Duodenal mucosa (tissue), 2 donors: ENCODE measurements around the gene CC2D1A.
"Not testable (repeated sequence)": the region's sequence is repeated elsewhere in the genome, so short reads cannot be mapped to it uniquely, and the experiment has no call there.

ENCODE experiments used
- H3K27ac ChIP-seq: one replicate; pipeline ENCODE4 v1.7.0; 2013; ENCODE audit warnings: low read depth, low read length
- H3K27me3 ChIP-seq, 2 donors: one replicate each; pipeline ENCODE4 v1.7.0; 2013; ENCODE audit warnings: low read length in 2 of 2, control low read depth in 1 of 2; ENCODE audit not compliant: insufficient read depth in 2 of 2, control insufficient read depth in 1 of 2
- H3K36me3 ChIP-seq, 2 donors: one replicate each; pipeline ENCODE4 v1.7.0; 2013; ENCODE audit warnings: low read length in 2 of 2, control low read depth in 1 of 2; ENCODE audit not compliant: insufficient read depth in 2 of 2, control insufficient read depth in 1 of 2
- H3K4me1 ChIP-seq, 2 donors: one replicate each; pipeline ENCODE4 v1.7.0; 2013; ENCODE audit warnings: low read length in 2 of 2, control low read depth in 1 of 2; ENCODE audit not compliant: insufficient read depth in 2 of 2, control insufficient read depth in 1 of 2
- H3K4me3 ChIP-seq, 2 donors: one replicate each; pipeline ENCODE4 v1.7.0; 2013; ENCODE audit warnings: low read length in 2 of 2, low read depth in 1 of 2
- H3K9ac ChIP-seq, 2 donors: one replicate each; pipeline ENCODE4 v1.7.0; 2013; ENCODE audit warnings: low read length in 2 of 2, low read depth in 1 of 2
- H3K9me3 ChIP-seq, 2 donors: one replicate each; pipeline ENCODE4 v1.7.0; 2013; ENCODE audit warnings: low read length in 2 of 2, control low read depth in 1 of 2; ENCODE audit not compliant: control insufficient read depth in 1 of 2

The CC2D1A gene

DNA sequence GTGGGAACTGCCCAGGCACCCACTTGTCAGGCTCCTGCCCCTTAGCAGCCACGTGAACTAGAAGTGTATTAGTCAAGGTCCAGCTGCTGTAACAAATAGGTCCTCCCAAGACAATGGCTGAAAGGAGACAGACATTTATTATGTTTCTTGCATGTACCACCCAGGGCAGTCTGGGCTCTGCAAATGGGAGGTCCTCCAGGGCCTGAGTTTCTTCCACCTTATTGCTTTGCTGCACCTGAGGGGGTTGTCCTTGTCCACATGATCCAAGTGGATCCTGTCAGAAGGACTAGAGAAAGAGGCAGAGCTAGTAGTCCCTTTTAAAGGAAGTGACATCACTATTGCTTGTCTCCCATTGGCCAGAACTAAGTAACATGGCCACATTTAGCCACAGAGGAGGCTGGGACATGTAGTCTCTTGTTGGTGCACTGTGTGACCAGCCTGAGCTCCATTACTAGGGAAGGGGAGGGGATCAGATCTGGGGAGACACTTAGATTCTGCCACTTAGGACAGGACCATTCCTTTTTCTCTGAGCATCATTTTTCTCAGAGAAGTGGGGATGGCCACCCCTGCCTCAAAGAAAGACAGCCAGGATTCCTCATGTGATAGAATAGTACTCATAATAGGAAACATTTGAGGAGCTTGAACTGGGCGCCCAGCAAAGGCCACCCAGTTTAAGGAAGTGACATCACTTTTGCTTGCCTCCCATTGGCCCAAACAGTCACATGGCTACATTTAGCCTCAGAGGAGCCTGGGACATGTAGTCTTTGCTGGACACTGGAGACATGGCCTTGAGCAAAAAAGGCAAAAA, 15.1 kb downstream of the CC2D1A start:
- Histone ChIP-seq H3K27me3 (no peaks in the 10 kb centered on the region), H3K4me1 (no peaks in the 10 kb centered on the region), H3K9me3 (peaks cover 0 to 5% of the 10 kb centered on the region in 2 donors), H3K9ac (no peak overlapping the region), H3K27ac (no peak overlapping the region), H3K4me3 (no peak overlapping the region), H3K36me3 (peaks cover 27 to 78% of the 10 kb centered on the region in 2 donors)

GRCh38 chr19:13922118-13922517, 16.1 kb downstream of the CC2D1A start:
- H3K36me3 ChIP-seq, result peaks cover 27 to 79% of the 10 kb centered on the region in 2 donors
- H3K4me3 ChIP-seq, H3K27ac ChIP-seq, H3K9me3 ChIP-seq, H3K4me1 ChIP-seq, H3K27me3 ChIP-seq, H3K9ac ChIP-seq: not testable (repeated sequence)

DNA sequence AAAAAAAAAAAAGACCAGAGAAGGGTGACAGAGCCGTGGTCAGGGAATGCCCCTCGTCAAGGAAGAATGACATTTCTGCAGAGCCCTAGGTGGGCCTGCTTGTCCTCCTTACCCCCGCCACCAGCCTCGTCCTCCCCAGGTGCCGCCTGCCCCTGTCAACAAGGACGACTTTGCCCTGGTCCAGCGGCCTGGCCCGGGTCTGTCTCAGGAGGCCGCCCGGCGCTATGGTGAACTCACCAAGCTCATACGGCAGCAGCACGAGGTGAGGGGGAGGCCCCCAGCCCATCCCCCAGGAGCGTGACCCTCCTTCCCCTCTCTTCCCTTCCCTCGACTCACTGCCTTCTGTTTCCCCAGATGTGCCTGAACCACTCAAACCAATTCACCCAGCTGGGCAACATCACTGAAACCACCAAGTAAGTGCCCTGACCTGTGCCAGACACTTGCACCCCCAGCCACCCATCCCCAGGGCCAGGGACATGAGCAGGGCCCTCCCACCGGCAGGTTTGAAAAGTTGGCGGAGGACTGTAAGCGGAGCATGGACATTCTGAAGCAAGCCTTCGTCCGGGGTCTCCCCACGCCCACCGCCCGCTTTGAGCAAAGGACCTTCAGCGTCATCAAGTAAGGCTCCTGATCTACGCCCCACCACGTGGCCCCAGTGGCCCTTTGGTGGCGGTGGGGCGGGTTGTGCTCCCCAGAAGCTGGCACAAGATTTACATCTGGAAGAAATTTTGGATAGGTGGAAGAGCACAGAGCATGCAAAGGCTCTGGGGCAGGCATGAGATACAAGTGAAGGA, 17.4 kb downstream of the CC2D1A start:
- H3K27ac ChIP-seq, result no peak overlapping the region
- H3K9me3 ChIP-seq, result peaks cover 0 to 5% of the 10 kb centered on the region in 2 donors
- no peak overlapping the region for H3K4me3 ChIP-seq
- peaks cover 30 to 80% of the 10 kb centered on the region in 2 donors for H3K36me3 ChIP-seq
- no peaks in the 10 kb centered on the region for H3K4me1 ChIP-seq
- H3K9ac ChIP-seq, result no peak overlapping the region
- H3K27me3 ChIP-seq, result no peaks in the 10 kb centered on the region

DNA sequence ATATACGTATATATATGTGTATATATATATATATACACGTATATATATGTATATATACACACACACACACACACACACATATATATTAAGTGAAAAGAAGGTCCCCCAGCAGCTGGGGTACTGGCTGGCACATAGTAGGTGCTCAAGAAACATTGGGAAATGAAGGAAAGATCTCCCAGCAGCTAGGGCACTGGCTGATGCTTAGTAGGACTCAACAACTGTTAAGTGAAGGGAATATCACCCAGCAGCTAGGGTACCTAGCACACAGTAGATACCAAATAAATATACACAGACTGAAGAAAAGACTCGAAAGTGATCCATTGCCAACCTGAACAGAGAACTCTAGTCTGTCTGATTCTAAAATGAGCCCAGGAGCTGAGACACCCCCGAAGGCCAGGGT, 20.0 kb downstream of the CC2D1A start:
- Histone ChIP-seq H3K4me3 (no peak overlapping the region), H3K9ac (no peak overlapping the region), H3K27ac (no peak overlapping the region), H3K9me3 (no peaks in the 10 kb centered on the region), H3K36me3 (peaks cover 25 to 73% of the 10 kb centered on the region in 2 donors), H3K4me1 (no peaks in the 10 kb centered on the region), H3K27me3 (no peaks in the 10 kb centered on the region)

DNA sequence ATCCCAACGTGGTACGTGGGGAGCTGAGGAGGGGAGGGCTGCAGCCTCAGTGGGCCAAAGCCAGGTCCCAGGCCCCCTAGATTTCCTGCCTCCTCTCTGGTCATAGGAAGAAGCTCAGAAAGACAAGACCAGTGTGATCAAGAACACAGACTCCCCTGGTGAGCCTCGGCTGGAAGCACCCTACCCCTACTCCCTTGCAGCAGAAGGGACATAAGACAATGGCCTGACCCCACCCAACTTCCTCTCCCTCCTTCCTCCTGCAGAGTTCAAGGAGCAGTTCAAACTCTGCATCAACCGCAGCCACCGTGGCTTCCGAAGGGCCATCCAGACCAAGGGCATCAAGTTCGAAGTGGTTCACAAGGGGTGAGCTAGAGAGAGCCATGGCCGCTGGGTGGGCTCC, 20.7 kb downstream of the CC2D1A start:
- H3K27me3 ChIP-seq, result no peaks in the 10 kb centered on the region
- H3K9me3 ChIP-seq, result no peaks in the 10 kb centered on the region
- no peak overlapping the region for H3K9ac ChIP-seq
- H3K36me3 ChIP-seq, result peaks cover 18 to 67% of the 10 kb centered on the region in 2 donors
- H3K4me1 ChIP-seq, result no peaks in the 10 kb centered on the region
- no peak overlapping the region for H3K27ac ChIP-seq
- H3K4me3 ChIP-seq, result no peak overlapping the region

GRCh38 chr19:13929340-13929739, 23.3 kb downstream of the CC2D1A start:
- Histone ChIP-seq H3K9me3 (no peaks in the 10 kb centered on the region), H3K4me1 (peaks cover 0 to 3% of the 10 kb centered on the region in 2 donors), H3K27me3 (peaks cover 0 to 3% of the 10 kb centered on the region in 2 donors), H3K27ac (no peak overlapping the region), H3K9ac (no peak overlapping the region), H3K36me3 (peaks cover 12 to 48% of the 10 kb centered on the region in 2 donors), H3K4me3 (no peak overlapping the region)

GRCh38 chr19:13929956-13930355, 24.0 kb downstream of the CC2D1A start:
- no peak overlapping the region for H3K9ac ChIP-seq
- H3K4me1 ChIP-seq, result peaks cover 0 to 7% of the 10 kb centered on the region in 2 donors
- no peak overlapping the region for H3K27ac ChIP-seq
- H3K9me3 ChIP-seq, result no peaks in the 10 kb centered on the region
- H3K36me3 ChIP-seq, result peaks cover 7 to 42% of the 10 kb centered on the region in 2 donors
- no peak overlapping the region for H3K4me3 ChIP-seq
- H3K27me3 ChIP-seq, result peaks cover 0 to 10% of the 10 kb centered on the region in 2 donors

DNA sequence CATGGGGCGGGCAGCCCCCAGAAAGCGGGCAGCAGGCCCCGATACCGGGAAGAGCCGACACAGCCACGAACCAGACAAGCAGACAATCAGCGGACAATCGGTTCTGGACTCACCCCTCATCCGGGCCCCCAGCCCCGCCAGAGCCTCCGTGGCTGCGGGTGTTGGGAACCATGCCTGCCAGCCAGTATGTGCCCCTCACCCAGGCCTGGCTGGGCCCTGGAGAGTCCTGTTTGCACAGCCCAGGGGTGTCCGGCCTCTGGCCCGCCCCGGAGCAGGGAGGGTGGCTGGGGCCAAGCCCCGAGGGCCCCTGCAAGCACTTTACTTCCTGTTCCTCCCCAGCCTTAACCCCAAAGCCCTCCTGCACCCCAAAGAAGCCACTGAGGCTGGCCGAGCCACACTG, 24.4 kb downstream of the CC2D1A start:
- Histone ChIP-seq H3K9me3 (no peaks in the 10 kb centered on the region), H3K27me3 (peaks cover 0 to 11% of the 10 kb centered on the region in 2 donors), H3K4me3 (no peak overlapping the region), H3K27ac (no peak overlapping the region), H3K9ac (no peak overlapping the region), H3K36me3 (peaks cover 6 to 38% of the 10 kb centered on the region in 2 donors), H3K4me1 (peaks cover 0 to 7% of the 10 kb centered on the region in 2 donors)

GRCh38 chr19:13931391-13932148, 25.6 kb downstream of the CC2D1A start:
- Histone ChIP-seq H3K9me3 (no peaks in the 10 kb centered on the region), H3K27ac (no peak overlapping the region), H3K36me3 (peaks cover 6 to 30% of the 10 kb centered on the region in 2 donors), H3K9ac (no peak overlapping the region), H3K4me3 (no peak overlapping the region), H3K4me1 (peaks cover 0 to 7% of the 10 kb centered on the region in 2 donors), H3K27me3 (peaks cover 0 to 11% of the 10 kb centered on the region in 2 donors)
